ENCODE data around the gene PRICKLE2. TPM values are rescaled to one million over a fixed set of nuclear protein-coding genes. Genes with fewer than 3 reads are reported as not detected.

PRICKLE2 gene
- total RNA-seq, 2 experiments from 2014 or later = not detected

GRCh38 chr3:64086479-64087252, 138.6 kb downstream of the PRICKLE2 start:
- Mint-ChIP-seq H3K9me3 (ENCODE audit: low read depth) (no peaks in the 10 kb centered on the region), H3K4me1 (no peaks in the 10 kb centered on the region), H3K27ac (no peak overlapping the region), H3K27me3 (peaks cover 10% of the 10 kb centered on the region), H3K36me3 (no peaks in the 10 kb centered on the region), H3K4me3 (no peak overlapping the region)
- no peak for DNase-seq
- no peak for ATAC-seq
- CTCF ChIA-PET = no interaction called here

- Mint-ChIP-seq H3K27me3 (peaks cover 10% of the 10 kb centered on the region), H3K36me3 (no peaks in the 10 kb centered on the region), H3K4me3 (no peak overlapping the region), H3K9me3 (ENCODE audit: low read depth) (no peaks in the 10 kb centered on the region), H3K27ac (no peak overlapping the region), H3K4me1 (peaks cover 2% of the 10 kb centered on the region)
- ATAC-seq = no peak
- no peak for DNase-seq
- CTCF ChIA-PET = no interaction called here
Measured at GRCh38 chr3:64084640-64085039, 140.6 kb downstream of the PRICKLE2 start.

- H3K4me1 Mint-ChIP-seq = peaks cover 2% of the 10 kb centered on the region
Measured at GRCh38 chr3:64083575-64083974, 141.7 kb downstream of the PRICKLE2 start.

GRCh38 chr3:64082961-64083541, 142.2 kb downstream of the PRICKLE2 start:
- DNase-seq (no peak), ATAC-seq (no peak)
- CTCF ChIA-PET = no interaction called here
- H3K4me3 Mint-ChIP-seq = no peak overlapping the region
- H3K9me3 Mint-ChIP-seq (ENCODE audit: low read depth) = no peaks in the 10 kb centered on the region
- H3K4me1 Mint-ChIP-seq = peaks cover 2% of the 10 kb centered on the region
- H3K36me3 Mint-ChIP-seq = no peaks in the 10 kb centered on the region
- no peak overlapping the region for H3K27ac Mint-ChIP-seq
- peaks cover 10% of the 10 kb centered on the region for H3K27me3 Mint-ChIP-seq

More at GRCh38 chr3:64083575-64083974, 141.7 kb downstream of the PRICKLE2 start:
- CTCF ChIA-PET = no interaction called here
- ATAC-seq = no peak
- Mint-ChIP-seq H3K9me3 (ENCODE audit: low read depth) (no peaks in the 10 kb centered on the region), H3K36me3 (no peaks in the 10 kb centered on the region), H3K4me3 (no peak overlapping the region), H3K27me3 (peaks cover 10% of the 10 kb centered on the region), H3K27ac (no peak overlapping the region)
- DNase-seq = no peak

GRCh38 chr3:64082411-64082810, 142.9 kb downstream of the PRICKLE2 start:
- CTCF ChIA-PET = no interaction called here
- no peak overlapping the region for H3K27ac Mint-ChIP-seq

GRCh38 chr3:64081235-64081630, 144.0 kb downstream of the PRICKLE2 start:
- ATAC-seq = no peak
- Mint-ChIP-seq H3K4me1 (peaks cover 2% of the 10 kb centered on the region), H3K4me3 (no peak overlapping the region), H3K27me3 (peaks cover 4% of the 10 kb centered on the region), H3K36me3 (no peaks in the 10 kb centered on the region), H3K9me3 (ENCODE audit: low read depth) (no peaks in the 10 kb centered on the region), H3K27ac (no peak overlapping the region)
- CTCF ChIA-PET = interaction anchor here (1.6 kb wide), 1 partner anchor 58 kb away, joined by 4 read pairs; the partner anchor contains the start of gene PSMD6
- no peak for DNase-seq

More at GRCh38 chr3:64082411-64082810, 142.9 kb downstream of the PRICKLE2 start:
- no peaks in the 10 kb centered on the region for H3K9me3 Mint-ChIP-seq (ENCODE audit: low read depth)
- H3K4me3 Mint-ChIP-seq = no peak overlapping the region
- ATAC-seq (no peak), DNase-seq (no peak)
- H3K36me3 Mint-ChIP-seq = no peaks in the 10 kb centered on the region
- peaks cover 10% of the 10 kb centered on the region for H3K27me3 Mint-ChIP-seq
- peaks cover 2% of the 10 kb centered on the region for H3K4me1 Mint-ChIP-seq

- DNase-seq (no peak), ATAC-seq (no peak)
- CTCF ChIA-PET = interaction anchor here (1.6 kb wide), 1 partner anchor 57 kb away, joined by 4 read pairs; the partner anchor contains the start of gene PSMD6
- Mint-ChIP-seq H3K36me3 (no peaks in the 10 kb centered on the region), H3K9me3 (ENCODE audit: low read depth) (no peaks in the 10 kb centered on the region), H3K4me1 (peaks cover 2% of the 10 kb centered on the region), H3K27me3 (no peaks in the 10 kb centered on the region), H3K4me3 (no peak overlapping the region), H3K27ac (no peak overlapping the region)
Measured at GRCh38 chr3:64080616-64081234, 144.5 kb downstream of the PRICKLE2 start.

- Mint-ChIP-seq H3K4me3 (no peak overlapping the region), H3K9me3 (ENCODE audit: low read depth) (no peaks in the 10 kb centered on the region), H3K4me1 (peaks cover 2% of the 10 kb centered on the region), H3K36me3 (no peaks in the 10 kb centered on the region), H3K27me3 (peaks cover 2% of the 10 kb centered on the region), H3K27ac (no peak overlapping the region)
- CTCF ChIA-PET = interaction anchor here (1.6 kb wide), 1 partner anchor 56 kb away, joined by 4 read pairs; the partner anchor contains the start of gene PSMD6
- ATAC-seq = no peak
- no peak for DNase-seq
Measured at GRCh38 chr3:64079369-64080150, 145.7 kb downstream of the PRICKLE2 start.

- no peak for DNase-seq
- H3K27me3 Mint-ChIP-seq = peaks cover 2% of the 10 kb centered on the region
- H3K27ac Mint-ChIP-seq = no peak overlapping the region
- no peaks in the 10 kb centered on the region for H3K9me3 Mint-ChIP-seq (ENCODE audit: low read depth)
- no peak overlapping the region for H3K4me3 Mint-ChIP-seq
- H3K4me1 Mint-ChIP-seq = peaks cover 2% of the 10 kb centered on the region
- no peaks in the 10 kb centered on the region for H3K36me3 Mint-ChIP-seq
- ATAC-seq = no peak
- CTCF ChIA-PET = no interaction called here
Measured at GRCh38 chr3:64078966-64079365, 146.3 kb downstream of the PRICKLE2 start.

- DNase-seq = no peak
- Mint-ChIP-seq H3K4me3 (no peak overlapping the region), H3K27me3 (peaks cover 22% of the 10 kb centered on the region), H3K36me3 (no peaks in the 10 kb centered on the region), H3K4me1 (no peaks in the 10 kb centered on the region), H3K27ac (no peak overlapping the region), H3K9me3 (ENCODE audit: low read depth) (no peaks in the 10 kb centered on the region)
- no peak for ATAC-seq
- CTCF ChIA-PET = no interaction called here
Measured at GRCh38 chr3:64074895-64075679, 150.2 kb downstream of the PRICKLE2 start.

- ATAC-seq (no peak), DNase-seq (no peak)
- CTCF ChIA-PET = no interaction called here
- H3K36me3 Mint-ChIP-seq = no peaks in the 10 kb centered on the region
- no peaks in the 10 kb centered on the region for H3K4me1 Mint-ChIP-seq
- no peak overlapping the region for H3K27ac Mint-ChIP-seq
- H3K4me3 Mint-ChIP-seq = no peak overlapping the region
- no peaks in the 10 kb centered on the region for H3K9me3 Mint-ChIP-seq (ENCODE audit: low read depth)
- peaks cover 30% of the 10 kb centered on the region for H3K27me3 Mint-ChIP-seq
Measured at GRCh38 chr3:64074060-64074459, 151.2 kb downstream of the PRICKLE2 start.

GRCh38 chr3:64073158-64073761, 152.0 kb downstream of the PRICKLE2 start:
- ATAC-seq = no peak
- DNase-seq = no peak
- H3K4me3 Mint-ChIP-seq = no peak overlapping the region
- no peaks in the 10 kb centered on the region for H3K4me1 Mint-ChIP-seq
- no peaks in the 10 kb centered on the region for H3K36me3 Mint-ChIP-seq
- H3K27me3 Mint-ChIP-seq = peaks cover 35% of the 10 kb centered on the region
- H3K27ac Mint-ChIP-seq = no peak overlapping the region
- no peaks in the 10 kb centered on the region for H3K9me3 Mint-ChIP-seq (ENCODE audit: low read depth)
- CTCF ChIA-PET = no interaction called here
